Measurements from ENCODE around the gene SERTAD1.

The SERTAD1 gene

DNA sequence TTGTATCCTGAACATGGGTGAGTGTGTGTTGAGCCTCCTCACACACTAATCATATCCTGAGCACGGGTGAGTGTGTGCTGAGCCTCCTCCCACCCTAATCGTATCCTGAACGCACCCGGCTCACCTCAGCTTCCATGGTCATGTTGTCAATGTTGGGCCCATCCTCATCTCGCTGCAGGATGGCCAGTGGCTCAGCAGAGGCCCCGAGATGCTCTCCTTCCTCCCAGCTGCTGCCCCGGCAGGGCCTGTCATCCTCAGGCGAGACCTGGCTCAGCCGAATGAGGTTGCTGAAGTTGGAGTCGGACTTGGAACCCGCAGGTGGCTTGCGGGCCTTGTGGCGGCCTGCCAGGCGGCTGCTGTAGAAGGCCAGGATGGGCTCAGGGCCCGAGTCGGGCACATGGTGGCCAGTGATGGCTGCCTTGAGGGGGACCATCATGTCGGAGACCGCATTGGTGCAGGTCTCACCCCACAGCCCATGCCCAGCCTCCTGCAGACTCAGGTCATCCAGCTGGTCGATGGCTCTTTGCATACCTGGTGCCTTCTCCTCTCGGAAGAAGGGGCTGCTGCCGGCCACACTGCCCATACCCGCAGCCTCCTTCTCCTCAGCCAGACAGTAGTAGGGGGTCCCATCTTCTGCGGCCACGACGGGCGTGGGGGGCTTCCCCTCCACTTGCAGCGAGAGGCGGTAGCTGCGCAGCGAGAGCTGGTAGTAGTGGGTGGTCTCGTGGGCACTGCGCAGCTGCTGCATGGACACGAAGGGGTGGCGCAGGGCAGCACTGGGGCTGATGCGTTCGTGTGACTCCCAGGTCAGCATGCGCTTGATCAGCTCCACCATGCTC lies 45.4 kb downstream of the SERTAD1 start:
- in situ Hi-C loops (cut with HindIII; ENCODE audit: low sequenced_read_pairs), result no loop called here

DNA sequence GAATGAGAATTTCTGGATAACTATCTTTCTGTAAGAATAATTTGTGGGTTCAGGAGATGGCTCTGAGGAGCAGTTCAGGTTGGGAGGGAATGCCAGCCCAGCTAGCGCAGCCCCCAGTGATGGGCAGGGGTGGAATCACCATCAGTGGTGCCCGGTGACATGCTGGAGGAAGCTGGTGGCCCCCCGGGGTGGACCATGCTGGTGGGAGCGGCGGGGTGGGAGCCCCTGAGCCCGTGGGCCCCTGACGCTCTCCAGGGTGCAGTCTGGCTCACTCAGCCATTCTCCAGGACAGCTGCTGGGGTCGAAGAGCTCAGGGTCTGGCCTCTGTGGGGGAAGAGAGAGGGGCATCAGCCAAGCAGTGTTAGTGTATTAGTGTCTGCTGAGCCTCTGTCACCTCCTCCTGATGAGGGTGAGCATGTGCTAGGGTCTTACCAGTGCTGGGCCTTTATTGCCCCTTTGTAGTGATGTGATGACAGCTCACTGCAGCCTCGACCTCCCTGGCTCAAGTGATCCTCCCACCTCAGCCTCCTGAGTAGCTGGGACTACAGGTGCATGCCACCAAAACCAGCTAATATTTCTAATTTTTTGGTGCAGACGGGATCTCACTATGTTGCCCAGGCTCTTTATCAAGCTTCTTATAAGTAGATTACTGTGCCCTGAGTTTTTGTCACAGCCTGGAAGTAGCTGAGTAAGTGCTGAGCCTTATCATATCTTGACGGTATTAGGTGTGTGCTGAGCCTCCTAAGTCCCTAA lies 46.2 kb downstream of the SERTAD1 start:
- in situ Hi-C loops (cut with HindIII; ENCODE audit: low sequenced_read_pairs), result no loop called here

GRCh38 chr19:40378509-40378908 lies 47.3 kb downstream of the SERTAD1 start:
- in situ Hi-C loops (cut with HindIII; ENCODE audit: low sequenced_read_pairs), result no loop called here

- in situ Hi-C loops (cut with HindIII; ENCODE audit: low sequenced_read_pairs), result no loop called here
Observed at GRCh38 chr19:40377876-40378385, 47.9 kb downstream of the SERTAD1 start.

DNA sequence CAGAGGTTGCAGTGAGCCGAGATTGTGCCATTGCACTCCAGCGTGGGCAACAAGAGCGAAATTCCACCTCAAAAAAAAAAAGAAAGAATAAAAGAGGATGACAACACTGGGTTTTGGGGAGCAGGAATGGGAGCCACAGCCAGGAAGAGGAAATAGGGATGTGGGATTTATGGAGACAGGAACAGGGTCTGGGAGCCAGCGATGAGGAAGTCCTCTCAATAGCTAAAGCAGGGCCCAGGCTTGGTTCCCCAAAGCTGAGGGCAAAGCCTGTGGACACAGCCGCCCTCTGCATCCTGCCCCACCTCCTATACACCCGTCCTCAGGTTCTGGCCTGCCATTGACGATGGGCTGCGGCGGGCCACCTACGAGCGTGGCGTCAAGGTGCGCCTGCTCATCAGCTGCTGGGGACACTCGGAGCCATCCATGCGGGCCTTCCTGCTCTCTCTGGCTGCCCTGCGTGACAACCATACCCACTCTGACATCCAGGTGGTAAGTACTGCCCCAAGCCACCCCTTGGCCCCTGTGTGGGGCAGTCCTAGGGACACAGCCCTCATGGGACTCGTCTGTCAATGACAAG lies 49.4 kb downstream of the SERTAD1 start:
- in situ Hi-C loops (cut with HindIII; ENCODE audit: low sequenced_read_pairs), result no loop called here

DNA sequence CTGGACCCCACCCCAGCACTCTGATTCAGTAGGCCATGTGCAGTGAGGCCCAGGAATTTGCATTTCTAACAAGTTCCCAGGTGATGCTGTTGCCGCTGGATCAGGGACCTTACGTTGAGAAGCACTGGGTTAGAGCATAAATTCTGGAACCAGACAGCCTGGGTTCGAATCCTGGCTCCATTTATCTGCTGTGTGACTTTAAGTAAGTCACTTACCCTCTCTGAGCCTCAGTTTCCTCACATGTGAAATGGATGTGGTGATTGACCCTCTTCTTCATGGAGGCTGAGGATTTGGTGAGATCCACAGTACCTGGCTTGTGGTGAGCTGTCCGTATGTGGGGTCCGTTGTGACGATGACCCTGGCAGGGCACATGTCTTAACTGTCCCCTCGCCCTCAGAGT lies 51.7 kb downstream of the SERTAD1 start:
- in situ Hi-C loops (cut with HindIII; ENCODE audit: low sequenced_read_pairs), result no loop called here

GRCh38 chr19:40371802-40372122 lies 54.0 kb downstream of the SERTAD1 start:
- in situ Hi-C loops (cut with HindIII; ENCODE audit: low sequenced_read_pairs), result no loop called here

Data from DLD1 (cell line).